Thyroid gland (tissue), 4 donors: Measurements from ENCODE around the gene SERPINA5.

Experiments used
- CTCF ChIP-seq, 6 experiments: fragments of 200-600 bp in 3 of 6; fragments of 450-650 bp in 3 of 6; sonication (generic) in 3 of 6; IDR thresholded peaks; one replicate each; pipeline ENCODE4 v1.5.1; 2016 to 2019; ENCODE audit warnings: antibody characterized with exemption in 6 of 6, mild to moderate bottlenecking in 2 of 6, inconsistent platforms in 1 of 6, moderate library complexity in 1 of 6
- POLR2A ChIP-seq, 2 donors: fragments of 450-650 bp; IDR thresholded peaks; one replicate each; pipeline ENCODE4 v1.6.1; 2017; ENCODE audit warnings: antibody characterized with exemption in 2 of 2, mild to moderate bottlenecking in 2 of 2, moderate library complexity in 1 of 2

DNA sequence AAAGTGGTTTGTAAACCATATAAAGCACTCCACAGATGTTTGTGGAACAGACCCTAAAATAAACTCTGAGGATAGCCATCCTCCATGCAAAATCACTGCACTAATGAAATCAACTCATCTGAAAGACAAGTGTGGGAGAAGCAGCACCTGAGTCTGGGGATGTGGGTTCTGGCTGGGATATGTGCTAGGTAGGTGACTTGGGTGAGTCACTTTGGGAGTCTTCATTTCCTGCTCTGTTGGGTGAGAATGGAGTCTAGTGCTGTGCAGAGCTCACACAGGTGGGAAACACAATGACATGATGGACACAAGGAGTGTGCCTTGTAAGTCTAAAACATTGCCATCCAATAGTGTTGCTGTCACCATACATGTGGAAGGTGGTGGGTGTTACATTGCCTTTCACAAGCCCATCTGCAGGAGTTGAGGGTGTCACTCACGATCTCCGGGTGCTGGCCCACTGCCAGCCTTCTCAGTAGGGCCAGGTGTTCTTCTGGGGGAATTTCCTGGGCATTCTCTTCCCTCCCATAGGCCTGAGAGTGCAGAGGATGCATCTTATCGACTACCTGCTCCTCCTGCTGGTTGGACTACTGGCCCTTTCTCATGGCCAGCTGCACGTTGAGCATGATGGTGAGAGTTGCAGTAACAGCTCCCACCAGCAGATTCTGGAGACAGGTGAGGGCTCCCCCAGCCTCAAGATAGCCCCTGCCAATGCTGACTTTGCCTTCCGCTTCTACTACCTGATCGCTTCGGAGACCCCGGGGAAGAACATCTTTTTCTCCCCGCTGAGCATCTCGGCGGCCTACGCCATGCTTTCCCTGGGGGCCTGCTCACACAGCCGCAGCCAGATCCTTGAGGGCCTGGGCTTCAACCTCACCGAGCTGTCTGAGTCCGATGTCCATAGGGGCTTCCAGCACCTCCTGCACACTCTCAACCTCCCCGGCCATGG lies 18.0 kb upstream of the SERPINA5 start:
- TF ChIP-seq POLR2A (IDR thresholded peaks at IDR 0.05) (no peak), CTCF (IDR thresholded peaks at IDR 0.05) (no peak)
